HEK293 (cell line): ENCODE measurements around the gene LST1.
A peak's percentile ranks its signal among the peaks of the same experiment; 100 is the strongest.

Source experiments
- CTCF ChIA-PET: fragments of 350-600 bp; formaldehyde crosslinking; extraction: SDS; loops from one replicate; lab custom pipeline; 2021; ENCODE audit warnings: antibody characterized with exemption; lab: Yijun Ruan, JAX
- POLR2A ChIA-PET: fragments of 300-600 bp; formaldehyde crosslinking; extraction: SDS; loops from one replicate; lab custom pipeline; 2020; ENCODE audit warnings: antibody characterized with exemption, inconsistent platforms; lab: Yijun Ruan, JAX
- H3K27ac ChIP-seq: fragments of 200-500 bp; sonication (Bioruptor generic); 2 replicates; pipeline ENCODE4 v1.5.1; 2014; ENCODE audit warnings: low read depth, low read length, control low read depth, inconsistent platforms; ENCODE audit errors: extremely low read depth
- H3K36me3 ChIP-seq, 2 experiments: fragments of 200-500 bp in 1 of 2; sonication (Bioruptor generic) in 1 of 2; 1 replicate in 1 of 2; 2 replicates in 1 of 2; pipeline ENCODE4 v1.5.1; 2014 to 2017; ENCODE audit warnings: inconsistent platforms in 2 of 2, low read length in 2 of 2; ENCODE audit not compliant: control insufficient read depth in 2 of 2, insufficient read depth in 1 of 2
- H3K4me1 ChIP-seq: fragments of 200-500 bp; sonication (Bioruptor generic); 2 replicates; pipeline ENCODE4 v1.5.1; 2014; ENCODE audit warnings: mild to moderate bottlenecking, low read length, inconsistent platforms; ENCODE audit not compliant: control insufficient read depth, insufficient read depth
- H3K4me3 ChIP-seq: 2 replicates; pipeline ENCODE4 v1.5.1; 2011; ENCODE audit warnings: low read depth, mild to moderate bottlenecking, control low read depth, low read length, moderate library complexity
- H3K9me3 ChIP-seq: fragments of 200-500 bp; sonication (Bioruptor generic); 2 replicates; pipeline ENCODE4 v1.5.1; 2014; ENCODE audit warnings: low read depth, low read length, inconsistent platforms; ENCODE audit not compliant: control insufficient read depth, insufficient read depth
- GLI2 ChIP-seq: fragments of 450-650 bp; formaldehyde crosslinking; IDR thresholded peaks from 2 replicates; pipeline ENCODE4; 2017; ENCODE audit warnings: missing biosample characterization, missing genetic modification characterization, low read depth, borderline replicate concordance
- KLF8 ChIP-seq: fragments of 450-650 bp; formaldehyde crosslinking; IDR thresholded peaks from 2 replicates; pipeline ENCODE4 v1.5.1; 2016; ENCODE audit warnings: missing biosample characterization, missing genetic modification characterization
- MZF1 ChIP-seq: fragments of 450-650 bp; formaldehyde crosslinking; IDR thresholded peaks from 2 replicates; pipeline ENCODE4 v1.5.1; 2017; ENCODE audit warnings: missing biosample characterization, missing genetic modification characterization, borderline replicate concordance
- SP2 ChIP-seq: fragments of 450-650 bp; formaldehyde crosslinking; IDR thresholded peaks from 2 replicates; pipeline ENCODE4 v1.5.1; 2016; ENCODE audit warnings: missing biosample characterization, missing genetic modification characterization
- ZBTB11 ChIP-seq: fragments of 450-650 bp; formaldehyde crosslinking; conservative IDR thresholded peaks from 2 replicates; pipeline ENCODE4 v1.5.1; 2016; ENCODE audit warnings: low read depth, missing biosample characterization, missing genetic modification characterization
- ZFHX2 ChIP-seq: fragments of 450-650 bp; formaldehyde crosslinking; conservative IDR thresholded peaks from 2 replicates; pipeline ENCODE4 v1.5.1; 2016; ENCODE audit warnings: missing biosample characterization, missing genetic modification characterization
- ZNF148 ChIP-seq: fragments of 450-650 bp; formaldehyde crosslinking; IDR thresholded peaks from 2 replicates; pipeline ENCODE4 v1.5.0; 2017; ENCODE audit warnings: missing biosample characterization, missing genetic modification characterization, borderline replicate concordance
- ZNF169 ChIP-seq: fragments of 450-650 bp; formaldehyde crosslinking; IDR thresholded peaks from 2 replicates; pipeline ENCODE4 v1.5.1; 2016; ENCODE audit warnings: missing biosample characterization, missing genetic modification characterization
- ZNF274 ChIP-seq, 2 experiments: fragments of 200-500 bp in 1 of 2; fragments of 450-650 bp in 1 of 2; sonication (Bioruptor generic) in 1 of 2; formaldehyde crosslinking in 1 of 2; IDR thresholded peaks; 2 replicates each; pipeline versions ENCODE4 v1.5.1 to v1.6.1; 2014 to 2016; ENCODE audit warnings: borderline replicate concordance in 1 of 2, inconsistent platforms in 1 of 2, low read length in 1 of 2, missing biosample characterization in 1 of 2, missing genetic modification characterization in 1 of 2
- ZNF311 ChIP-seq: fragments of 450-650 bp; formaldehyde crosslinking; IDR thresholded peaks from 2 replicates; pipeline ENCODE4 v1.5.1; 2017; ENCODE audit warnings: missing biosample characterization, missing genetic modification characterization, borderline replicate concordance
- ZNF433 ChIP-seq: fragments of 450-650 bp; formaldehyde crosslinking; IDR thresholded peaks from 2 replicates; pipeline ENCODE4 v1.5.1; 2016; ENCODE audit warnings: missing biosample characterization, missing genetic modification characterization, low read depth
- ZNF488 ChIP-seq: fragments of 450-650 bp; formaldehyde crosslinking; IDR thresholded peaks from 2 replicates; pipeline ENCODE4 v1.5.1; 2016; ENCODE audit warnings: missing biosample characterization, missing genetic modification characterization
- ZNF843 ChIP-seq: fragments of 450-650 bp; formaldehyde crosslinking; IDR thresholded peaks from 2 replicates; pipeline ENCODE4 v1.5.1; 2016; ENCODE audit warnings: missing biosample characterization, missing genetic modification characterization
- ZSCAN18 ChIP-seq: fragments of 450-650 bp; formaldehyde crosslinking; IDR thresholded peaks from 2 replicates; pipeline ENCODE4 v1.5.1; 2016; ENCODE audit warnings: missing biosample characterization, missing genetic modification characterization

The LST1 gene

GRCh38 chr6:31558631-31559500 is 27.2 kb upstream of the LST1 start:
- CTCF ChIA-PET, result interaction anchor here (1.1 to 4.1 kb wide), 6 partner anchors 13 to 66 kb away, joined by 3 to 29 read pairs (median 6); partner anchors contain the start of genes ATP6V1G2 and LST1
- H3K4me3 ChIP-seq, result no peak overlapping the region
- H3K36me3 ChIP-seq, result peaks cover 12 to 61% of the 10 kb centered on the region in 2 experiments; a peak in 2 of 3 replicates
- no peaks in the 10 kb centered on the region for H3K9me3 ChIP-seq
- no peak overlapping the region for H3K27ac ChIP-seq
- no peaks in the 10 kb centered on the region for H3K4me1 ChIP-seq
- TF ChIP-seq ZNF169 (tag by site-specific recombination), result no peak
- TF ChIP-seq ZNF148, result no peak
- TF ChIP-seq ZFHX2 (tag by site-specific recombination), result peak; percentile 51
- no peak for TF ChIP-seq ZSCAN18 (tag by site-specific recombination)
- TF ChIP-seq MZF1 (tag by site-specific recombination), result no peak
- no peak for TF ChIP-seq ZNF274 (IDR thresholded peaks at IDR 0.05; ENCODE audit: low read length)
- no peak for TF ChIP-seq ZNF274 (tag by site-specific recombination; IDR thresholded peaks at IDR 0.05; ENCODE audit: borderline replicate concordance)
- no peak for TF ChIP-seq KLF8 (tag by site-specific recombination)
- TF ChIP-seq ZNF433 (tag by site-specific recombination), result no peak
- POLR2A ChIA-PET, result no interaction called here

- TF ChIP-seq ZNF843 (tag by site-specific recombination) (no peak), GLI2 (tag by site-specific recombination) (no peak), ZBTB11 (tag by site-specific recombination) (no peak), ZNF311 (tag by site-specific recombination) (no peak), SP2 (tag by site-specific recombination) (no peak), ZNF488 (tag by site-specific recombination) (no peak)
- CTCF ChIA-PET, result interaction anchor here (1.1 to 4.1 kb wide), 6 partner anchors 13 to 38 kb away, joined by 3 to 29 read pairs (median 4); partner anchors contain the start of genes ATP6V1G2 and LST1
- Histone ChIP-seq H3K4me1 (no peaks in the 10 kb centered on the region), H3K4me3 (no peak overlapping the region), H3K27ac (no peak overlapping the region), H3K9me3 (no peaks in the 10 kb centered on the region), H3K36me3 (peaks cover 6 to 55% of the 10 kb centered on the region in 2 experiments; a peak in 2 of 3 replicates)
- POLR2A ChIA-PET, result interaction anchor here (1.3 kb wide), 1 partner anchor 17 kb away, joined by 3 read pairs; no protein-coding TSS in a partner anchor
Observed at GRCh38 chr6:31559606-31559957, 26.5 kb upstream of the LST1 start.
